Globus pallidus (tissue), 1 donor: ENCODE data around the gene MARK3.
A peak's percentile ranks its signal among the peaks of the same experiment; 100 is the strongest.

ENCODE experiments used
- DNase-seq: peaks from one replicate; pipeline ENCODE4 v3.0.0-alpha.2; 2015; ENCODE audit warnings: low spot score

Gene MARK3

DNA sequence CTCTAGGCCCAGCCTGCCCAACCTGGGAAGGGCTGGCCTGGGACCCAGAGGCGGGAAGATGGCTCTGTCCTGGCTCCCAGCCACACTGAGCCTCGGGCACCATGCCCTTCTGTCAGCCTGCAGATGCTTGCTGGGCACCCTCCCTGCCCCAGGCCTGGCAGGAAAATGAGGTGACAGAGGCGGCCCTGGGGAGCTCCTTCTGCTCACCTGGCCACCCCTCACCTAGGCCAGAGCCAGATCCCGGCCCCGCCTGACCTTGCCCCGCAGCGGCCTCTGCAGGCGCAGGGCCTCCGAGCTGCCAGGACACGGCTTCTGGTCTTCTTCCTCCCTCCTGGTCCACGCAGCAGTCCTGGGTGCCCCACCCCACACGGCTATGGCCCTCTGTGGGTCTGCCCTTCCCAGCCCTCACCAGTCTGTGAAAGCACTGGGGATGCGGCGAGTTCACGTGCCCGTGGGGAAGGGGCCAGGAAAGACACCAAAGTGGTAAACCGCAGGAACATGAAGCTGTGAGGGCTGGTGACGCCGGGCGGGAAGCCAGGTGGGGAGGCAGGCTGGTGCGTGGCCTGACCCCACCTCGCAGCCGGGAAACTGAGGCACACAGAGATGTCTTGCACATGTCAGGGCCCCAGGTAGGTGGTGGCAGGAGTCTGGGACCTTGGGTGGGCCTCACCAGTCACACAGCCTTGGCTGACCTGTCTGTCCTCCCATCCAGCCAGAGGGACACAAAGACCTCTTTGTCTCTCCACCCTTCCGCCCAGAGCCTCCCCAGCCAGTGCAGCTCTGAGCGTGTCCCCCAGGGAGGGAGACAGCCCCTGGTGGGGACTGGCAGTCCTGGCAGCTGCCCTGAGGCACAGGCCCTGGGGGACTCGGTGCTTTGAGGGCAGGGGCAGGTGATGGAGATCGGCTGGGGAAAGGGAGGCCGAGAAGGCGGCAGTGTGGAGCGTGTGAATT lies 164.4 kb downstream of the MARK3 start:
- peak; percentile 95 for DNase-seq

DNA sequence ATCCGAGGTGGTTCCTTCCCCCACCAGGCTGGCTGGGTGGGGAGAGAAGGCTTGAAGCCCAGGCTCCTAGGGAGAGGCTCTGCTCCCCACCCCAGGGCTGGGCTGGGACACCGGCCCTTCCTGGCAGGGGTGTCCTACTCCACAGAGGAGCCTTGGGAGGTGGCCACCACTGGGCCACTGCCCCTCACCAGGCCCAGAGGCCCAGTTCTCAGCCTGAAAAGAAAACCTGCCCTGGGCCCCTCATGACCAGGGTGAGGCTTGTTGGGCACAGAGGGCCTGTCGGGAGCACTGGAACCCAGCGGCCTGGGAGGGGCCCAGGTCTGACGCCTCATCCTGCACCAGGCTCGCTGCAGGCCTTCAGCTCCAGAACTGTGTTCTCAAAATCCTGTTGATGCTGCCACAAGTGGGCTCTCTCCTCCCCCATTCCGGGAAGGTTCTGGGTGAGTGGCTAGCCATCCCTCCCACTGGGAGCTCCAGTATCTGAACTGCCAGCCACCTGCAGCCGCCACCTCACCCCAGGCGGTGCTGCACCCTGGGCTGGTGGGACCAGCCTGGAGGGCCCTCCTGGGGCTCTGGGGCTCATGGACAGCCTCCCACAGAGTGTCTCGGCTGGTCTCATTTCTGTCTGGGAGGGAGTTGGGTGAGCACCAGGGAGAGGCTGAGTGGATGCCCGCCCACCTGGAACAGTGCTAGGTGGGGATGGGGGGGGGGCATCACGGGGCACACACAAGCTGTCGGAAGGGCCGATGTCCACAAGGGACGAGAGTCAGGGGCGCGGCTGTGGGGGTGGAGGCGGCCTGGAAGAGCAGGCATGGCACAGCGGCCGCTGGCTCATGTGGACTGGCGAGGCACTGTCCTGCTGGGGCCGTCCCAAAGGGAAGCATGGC lies 165.5 kb downstream of the MARK3 start:
- DNase-seq: no peak

DNA sequence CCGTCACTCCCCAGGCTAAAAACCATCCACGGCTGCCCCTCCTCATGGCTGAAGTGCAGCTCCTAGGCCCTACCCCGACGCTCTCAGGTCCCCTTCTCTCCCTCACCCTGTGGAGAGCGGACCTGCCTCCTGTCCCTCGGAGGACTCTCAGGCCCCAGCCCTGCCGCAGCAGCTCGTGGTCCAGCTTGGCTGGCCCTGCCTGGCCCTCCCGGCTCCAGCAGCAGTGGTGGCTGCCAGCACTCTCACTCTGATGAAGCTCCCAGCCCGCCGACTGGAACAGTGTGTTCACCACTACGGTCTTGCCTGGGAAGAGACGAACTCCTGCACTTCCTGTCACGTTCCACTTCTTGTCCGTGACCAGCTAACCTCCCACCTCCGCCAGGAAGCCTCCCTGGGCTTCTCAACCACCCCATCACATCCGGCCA lies 166.1 kb downstream of the MARK3 start:
- DNase-seq: no peak

DNA sequence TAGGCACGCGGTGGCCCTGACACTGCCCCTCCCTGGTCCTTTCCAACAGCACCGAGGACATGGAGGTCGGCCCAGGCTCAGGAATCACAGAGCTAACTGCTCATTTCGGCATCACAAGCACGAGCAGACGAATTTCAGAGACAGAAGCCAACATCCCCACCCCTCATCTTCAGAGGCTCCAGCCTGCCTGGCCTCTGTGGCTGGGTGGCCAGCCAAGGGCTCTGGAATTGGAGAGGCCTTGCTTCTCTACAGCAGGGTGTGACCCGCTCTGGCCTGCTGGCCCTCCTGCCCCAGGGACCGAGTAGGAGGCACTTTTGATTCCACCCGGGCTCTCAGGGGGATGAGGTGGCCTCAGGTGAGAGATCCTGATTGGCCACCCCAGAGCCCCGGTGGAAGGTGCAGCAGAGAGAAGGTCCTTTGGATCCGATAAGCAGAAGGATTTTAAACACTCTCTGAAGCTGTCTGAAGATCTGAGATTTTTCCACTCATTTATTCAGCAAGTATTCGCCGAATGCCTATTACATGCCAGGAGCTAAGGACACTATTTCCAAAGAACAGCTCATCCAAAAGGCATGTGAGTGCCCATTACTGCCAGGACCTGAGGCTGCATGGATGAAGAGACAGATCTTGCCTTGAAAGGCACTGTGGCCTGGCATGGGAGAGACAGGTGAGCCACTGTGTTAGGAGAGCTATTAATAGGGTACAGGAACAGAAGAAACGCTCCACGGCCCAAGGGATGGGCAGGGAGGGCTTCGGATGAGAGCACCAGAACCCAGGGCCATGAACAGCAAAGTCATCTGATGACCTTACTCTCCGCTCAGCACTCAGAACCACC lies 167.0 kb downstream of the MARK3 start:
- no peak for DNase-seq

DNA sequence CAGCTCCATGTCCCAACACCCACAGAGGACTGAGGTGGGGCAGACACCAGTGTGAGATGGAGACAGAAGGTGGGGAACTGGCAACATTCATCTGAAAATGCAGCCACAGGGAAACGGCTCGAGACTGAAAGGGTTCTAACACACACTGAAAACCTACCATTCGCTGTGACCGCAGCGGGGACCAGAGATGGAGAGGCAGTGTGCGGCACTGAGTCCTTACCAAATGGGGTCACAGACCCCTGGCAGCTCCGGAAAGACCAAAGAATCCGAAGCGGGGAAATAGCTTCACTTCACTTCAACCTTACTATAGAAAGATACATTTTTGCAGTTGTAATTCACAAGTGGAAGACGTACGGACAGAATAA lies 167.6 kb downstream of the MARK3 start:
- DNase-seq: no peak
